Umbilical cord (tissue), 2 donors: ENCODE data around the gene SLC12A5. TPM values are rescaled to one million over a fixed set of nuclear protein-coding genes. Genes with fewer than 3 reads are reported as not detected.
"Not testable (repeated sequence)": the region's sequence is repeated elsewhere in the genome, so short reads cannot be mapped to it uniquely, and the experiment has no call there.

ENCODE experiments used
- DNase-seq: peaks from one replicate; pipeline ENCODE4 v3.0.0-alpha.2; 2015; ENCODE audit warnings: low spot score
- total RNA-seq: library from RNA; depleted of rRNA; stranded (reverse); fragments of >200 nt; gene quantifications from one replicate; pipeline ENCODE4 v1.2.3, GENCODE V29; 2014; ENCODE audit warnings: low replicate concordance; ENCODE audit not compliant: insufficient read depth

SLC12A5 gene
- total RNA-seq, result 9.1 TPM

- no peak for DNase-seq
Measured at GRCh38 chr20:46028772-46029371, at the start of gene SLC12A5. Gene SLC12A5 (plus strand): TSS chr20:46029215. CDS start chr20:46029345, 130 bp downstream.

- DNase-seq, result no peak
Measured at GRCh38 chr20:45981261-45981660, 47.8 kb upstream of the SLC12A5 start.

GRCh38 chr20:45983279-45983743 is 45.7 kb upstream of the SLC12A5 start:
- no peak for DNase-seq

GRCh38 chr20:45985573-45985972 is 43.4 kb upstream of the SLC12A5 start:
- no peak for DNase-seq

- peak; percentile 34 for DNase-seq
Measured at GRCh38 chr20:45987108-45987780, 41.8 kb upstream of the SLC12A5 start.

- not testable (repeated sequence) for DNase-seq
Measured at GRCh38 chr20:45988830-45989229, 40.2 kb upstream of the SLC12A5 start.

GRCh38 chr20:45991616-45992015 is 37.4 kb upstream of the SLC12A5 start:
- no peak for DNase-seq

- peak; percentile 35 for DNase-seq
Measured at GRCh38 chr20:45993197-45993951, 35.6 kb upstream of the SLC12A5 start.

- no peak for DNase-seq
Measured at GRCh38 chr20:45994761-45995493, 34.1 kb upstream of the SLC12A5 start.

GRCh38 chr20:45995495-45996097 is 33.4 kb upstream of the SLC12A5 start:
- DNase-seq, result not testable (repeated sequence)

GRCh38 chr20:45997187-45997586 is 31.8 kb upstream of the SLC12A5 start:
- DNase-seq, result no peak

- DNase-seq, result no peak
Measured at GRCh38 chr20:45998337-45998736, 30.7 kb upstream of the SLC12A5 start.

GRCh38 chr20:45998761-45999160 is 30.3 kb upstream of the SLC12A5 start:
- no peak for DNase-seq

- no peak for DNase-seq
Measured at GRCh38 chr20:45999557-46000261, 29.3 kb upstream of the SLC12A5 start.

- no peak for DNase-seq
Measured at GRCh38 chr20:46000262-46000996, 28.6 kb upstream of the SLC12A5 start.

GRCh38 chr20:46001498-46001897 is 27.5 kb upstream of the SLC12A5 start:
- DNase-seq, result no peak

- DNase-seq, result no peak
Measured at GRCh38 chr20:46002008-46002407, 27.0 kb upstream of the SLC12A5 start.

GRCh38 chr20:46004187-46004586 is 24.8 kb upstream of the SLC12A5 start:
- no peak for DNase-seq

- peak; percentile 50 for DNase-seq
Measured at GRCh38 chr20:46004889-46005473, 24.0 kb upstream of the SLC12A5 start.
